ENCODE results near the gene HDHD5. TPM values are rescaled to one million over a fixed set of nuclear protein-coding genes. Genes with fewer than 3 reads are reported as not detected.
"Not testable (repeated sequence)": the region's sequence is repeated elsewhere in the genome, so short reads cannot be mapped to it uniquely, and the experiment has no call there.

HDHD5 gene
- total RNA-seq, 1 donor from 2014 or later, result 27.6 TPM

DNA sequence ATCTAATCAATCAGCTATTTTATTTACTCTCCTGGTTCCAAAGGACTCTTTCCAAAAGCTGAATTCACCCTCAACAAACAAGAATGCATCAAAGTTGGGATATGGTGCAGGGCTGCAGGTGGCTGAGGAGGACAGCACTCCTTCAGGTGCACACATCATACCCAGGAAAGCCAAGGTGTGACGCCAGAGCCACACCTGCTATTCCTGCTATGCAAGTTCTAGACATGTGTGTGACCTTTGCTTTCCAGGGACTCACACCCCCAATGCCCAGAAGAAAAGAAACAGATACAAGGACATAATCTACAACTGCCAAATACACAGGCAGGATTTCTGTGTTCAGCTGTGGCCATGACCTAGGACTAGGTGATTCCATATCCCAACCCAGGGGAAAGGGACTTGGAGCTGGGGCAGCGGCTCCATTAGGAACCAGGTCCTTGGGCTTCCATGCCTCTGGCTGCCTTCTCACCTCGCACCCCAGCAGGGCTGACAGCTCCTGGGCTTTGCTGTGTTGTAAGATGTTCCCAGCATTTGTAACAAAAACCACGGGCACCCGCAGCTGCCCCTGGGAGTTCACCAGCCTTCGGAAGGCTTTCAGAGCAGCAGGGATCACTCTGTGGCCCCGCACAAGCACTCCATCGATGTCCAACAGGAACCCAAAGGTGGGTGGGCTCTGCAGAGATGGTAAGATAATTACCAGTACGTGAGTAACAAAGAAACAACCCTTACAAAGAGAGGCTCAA is 9.8 kb downstream of the HDHD5 start:
- peaks cover 4% of the 10 kb centered on the region for H3K4me1 Mint-ChIP-seq (ENCODE audit: low read depth, unreplicated experiment)
- Histone ChIP-seq H2AFZ (ENCODE audit: low read depth, low read length) (no peak overlapping the region), H3K4me2 (ENCODE audit: low read length) (no peak overlapping the region), H3K27me3 (ENCODE audit: insufficient read depth, low read length) (no peaks in the 10 kb centered on the region), H3K36me3 (ENCODE audit: insufficient read depth, low read length) (no peaks in the 10 kb centered on the region), H3K9ac (ENCODE audit: low read length) (no peak overlapping the region), H3K9me3 (ENCODE audit: insufficient read depth, low read depth, low read length) (no peaks in the 10 kb centered on the region), H3K27ac (ENCODE audit: low read depth, low read length) (no peak overlapping the region), H3K4me3 (ENCODE audit: insufficient read depth, low read depth, low read length) (no peak overlapping the region), H3K79me2 (ENCODE audit: insufficient read depth, low read length) (peaks cover 48% of the 10 kb centered on the region), H3K4me1 (ENCODE audit: insufficient read depth, low read length) (no peaks in the 10 kb centered on the region), H4K20me1 (ENCODE audit: insufficient read depth, low read length) (peaks cover 66% of the 10 kb centered on the region)
- H3K9me3 Mint-ChIP-seq (ENCODE audit: unreplicated experiment), result peaks cover 2% of the 10 kb centered on the region
- FAIRE-seq (no peak), DNase-seq (ENCODE audit: low read depth) (no peak)
- H3K27me3 Mint-ChIP-seq (ENCODE audit: low read depth, unreplicated experiment), result no peaks in the 10 kb centered on the region
- H3K36me3 Mint-ChIP-seq (ENCODE audit: low read depth, unreplicated experiment), result peaks cover 10% of the 10 kb centered on the region
- TF ChIP-seq, protein P1, sequence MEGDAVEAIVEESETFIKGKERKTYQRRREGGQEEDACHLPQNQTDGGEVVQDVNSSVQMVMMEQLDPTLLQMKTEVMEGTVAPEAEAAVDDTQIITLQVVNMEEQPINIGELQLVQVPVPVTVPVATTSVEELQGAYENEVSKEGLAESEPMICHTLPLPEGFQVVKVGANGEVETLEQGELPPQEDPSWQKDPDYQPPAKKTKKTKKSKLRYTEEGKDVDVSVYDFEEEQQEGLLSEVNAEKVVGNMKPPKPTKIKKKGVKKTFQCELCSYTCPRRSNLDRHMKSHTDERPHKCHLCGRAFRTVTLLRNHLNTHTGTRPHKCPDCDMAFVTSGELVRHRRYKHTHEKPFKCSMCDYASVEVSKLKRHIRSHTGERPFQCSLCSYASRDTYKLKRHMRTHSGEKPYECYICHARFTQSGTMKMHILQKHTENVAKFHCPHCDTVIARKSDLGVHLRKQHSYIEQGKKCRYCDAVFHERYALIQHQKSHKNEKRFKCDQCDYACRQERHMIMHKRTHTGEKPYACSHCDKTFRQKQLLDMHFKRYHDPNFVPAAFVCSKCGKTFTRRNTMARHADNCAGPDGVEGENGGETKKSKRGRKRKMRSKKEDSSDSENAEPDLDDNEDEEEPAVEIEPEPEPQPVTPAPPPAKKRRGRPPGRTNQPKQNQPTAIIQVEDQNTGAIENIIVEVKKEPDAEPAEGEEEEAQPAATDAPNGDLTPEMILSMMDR (IDR thresholded peaks at IDR 0.05; ENCODE audit: insufficient read depth, low read depth, low read length), result no peak
- TF ChIP-seq EZH2 (IDR thresholded peaks at IDR 0.05; ENCODE audit: insufficient read depth, low read length), result no peak
- no peak overlapping the region for H3K4me3 Mint-ChIP-seq (ENCODE audit: unreplicated experiment)
- no peak overlapping the region for H3K27ac Mint-ChIP-seq (ENCODE audit: unreplicated experiment)

DNA sequence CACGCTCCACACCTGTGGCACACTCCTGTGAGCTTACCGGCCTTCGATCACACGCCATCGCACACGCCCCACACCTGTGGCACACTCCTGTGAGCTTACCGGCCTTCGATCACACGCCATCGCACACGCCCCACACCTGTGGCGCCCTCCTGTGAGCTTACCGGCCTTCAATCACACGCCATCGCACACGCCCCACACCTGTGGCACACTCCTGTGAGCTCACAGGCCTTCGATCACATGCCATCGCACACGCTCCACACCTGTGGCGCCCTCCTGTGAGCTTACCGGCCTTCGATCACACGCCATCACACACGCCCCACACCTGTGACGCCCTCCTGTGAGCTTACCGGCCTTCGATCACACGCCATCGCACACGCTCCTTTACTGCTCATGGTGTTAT is 11.6 kb downstream of the HDHD5 start:
- not testable (repeated sequence) for DNase-seq (ENCODE audit: low read depth); H3K4me1 Mint-ChIP-seq (ENCODE audit: low read depth, unreplicated experiment); H3K36me3 ChIP-seq (ENCODE audit: insufficient read depth, low read length); H3K27me3 ChIP-seq (ENCODE audit: insufficient read depth, low read length); H3K27ac ChIP-seq (ENCODE audit: low read depth, low read length); H3K4me2 ChIP-seq (ENCODE audit: low read length); H3K9me3 Mint-ChIP-seq (ENCODE audit: unreplicated experiment); H3K4me3 ChIP-seq (ENCODE audit: insufficient read depth, low read depth, low read length); H3K9ac ChIP-seq (ENCODE audit: low read length); H3K27me3 Mint-ChIP-seq (ENCODE audit: low read depth, unreplicated experiment); H3K9me3 ChIP-seq (ENCODE audit: insufficient read depth, low read depth, low read length); FAIRE-seq; H3K4me3 Mint-ChIP-seq (ENCODE audit: unreplicated experiment); H3K27ac Mint-ChIP-seq (ENCODE audit: unreplicated experiment); H3K36me3 Mint-ChIP-seq (ENCODE audit: low read depth, unreplicated experiment); H2AFZ ChIP-seq (ENCODE audit: low read depth, low read length); H3K4me1 ChIP-seq (ENCODE audit: insufficient read depth, low read length)
- H4K20me1 ChIP-seq (ENCODE audit: insufficient read depth, low read length), result peaks cover 52% of the 10 kb centered on the region
- peaks cover 32% of the 10 kb centered on the region for H3K79me2 ChIP-seq (ENCODE audit: insufficient read depth, low read length)

DNA sequence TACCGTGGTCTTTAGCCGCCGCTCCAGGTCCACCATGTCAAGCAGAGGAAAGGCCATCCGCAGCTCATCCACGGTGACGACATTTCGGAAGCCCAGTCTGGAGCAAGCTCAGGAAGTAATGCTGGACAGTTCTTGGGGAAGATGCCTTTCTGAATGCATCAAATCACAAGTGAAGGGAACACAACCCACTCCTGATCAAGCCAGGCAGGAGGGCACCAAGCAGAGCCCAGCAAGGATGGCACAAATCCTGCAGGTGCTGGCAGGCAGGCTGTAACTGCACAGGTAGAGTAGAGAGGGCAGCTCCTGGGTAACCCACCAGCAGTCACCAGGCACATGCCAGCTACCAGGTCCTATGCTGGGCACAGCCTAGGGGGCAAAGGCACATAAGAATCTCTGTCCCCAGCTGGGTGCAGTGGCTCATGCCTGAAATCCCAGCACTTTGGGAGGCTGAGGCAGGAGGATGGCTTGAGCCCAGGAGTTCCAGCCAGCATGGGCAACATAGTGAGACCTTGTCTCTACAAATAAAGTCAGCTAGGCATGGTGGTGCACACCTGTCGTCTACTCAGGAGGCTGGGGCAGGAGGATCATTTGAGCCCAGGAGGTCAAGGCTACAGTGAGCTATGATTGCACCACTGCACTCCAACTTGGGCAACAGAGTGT is 13.9 kb downstream of the HDHD5 start:
- no peaks in the 10 kb centered on the region for H3K27me3 ChIP-seq (ENCODE audit: insufficient read depth, low read length)
- FAIRE-seq (no peak), DNase-seq (ENCODE audit: low read depth) (no peak)
- H3K4me2 ChIP-seq (ENCODE audit: low read length), result no peak overlapping the region
- no peak overlapping the region for H3K27ac Mint-ChIP-seq (ENCODE audit: unreplicated experiment)
- H3K79me2 ChIP-seq (ENCODE audit: insufficient read depth, low read length), result peaks cover 23% of the 10 kb centered on the region
- peaks cover 9% of the 10 kb centered on the region for H3K36me3 Mint-ChIP-seq (ENCODE audit: low read depth, unreplicated experiment)
- H3K9me3 Mint-ChIP-seq (ENCODE audit: unreplicated experiment), result peaks cover 2% of the 10 kb centered on the region
- H3K27me3 Mint-ChIP-seq (ENCODE audit: low read depth, unreplicated experiment), result no peaks in the 10 kb centered on the region
- TF ChIP-seq, protein P1 (IDR thresholded peaks at IDR 0.05; ENCODE audit: insufficient read depth, low read depth, low read length), result no peak
- no peak for TF ChIP-seq EZH2 (IDR thresholded peaks at IDR 0.05; ENCODE audit: insufficient read depth, low read length)
- H3K4me1 ChIP-seq (ENCODE audit: insufficient read depth, low read length), result no peaks in the 10 kb centered on the region
- H3K36me3 ChIP-seq (ENCODE audit: insufficient read depth, low read length), result peaks cover 6% of the 10 kb centered on the region
- no peak overlapping the region for H2AFZ ChIP-seq (ENCODE audit: low read depth, low read length)
- no peak overlapping the region for H3K4me3 Mint-ChIP-seq (ENCODE audit: unreplicated experiment)
- no peaks in the 10 kb centered on the region for H3K4me1 Mint-ChIP-seq (ENCODE audit: low read depth, unreplicated experiment)
- no peak overlapping the region for H3K9ac ChIP-seq (ENCODE audit: low read length)
- no peak overlapping the region for H3K4me3 ChIP-seq (ENCODE audit: insufficient read depth, low read depth, low read length)
- no peaks in the 10 kb centered on the region for H3K9me3 ChIP-seq (ENCODE audit: insufficient read depth, low read depth, low read length)
- H3K27ac ChIP-seq (ENCODE audit: low read depth, low read length), result no peak overlapping the region
- H4K20me1 ChIP-seq (ENCODE audit: insufficient read depth, low read length), result peaks cover 37% of the 10 kb centered on the region
